Activated CD4-positive, CD25-positive, alpha-beta regulatory T cell (primary cell): Measurements from ENCODE around the gene IFI27L1.

Source experiments
- DNase-seq, 4 experiments: peaks; one replicate each; lab custom pipeline; 2025; lab: John Stamatoyannopoulos, UW

Gene IFI27L1

GRCh38 chr14:94079891-94080620, 1.1 kb upstream of the IFI27L1 start:
- no peak for DNase-seq

- no peak for DNase-seq
Observed at GRCh38 chr14:94081386-94081820, 293 bp downstream of the IFI27L1 start.

GRCh38 chr14:94087891-94088290, 6.8 kb downstream of the IFI27L1 start:
- DNase-seq = no peak

- no peak for DNase-seq
Observed at GRCh38 chr14:94088516-94088915, 7.4 kb downstream of the IFI27L1 start.

GRCh38 chr14:94089479-94089878, 8.4 kb downstream of the IFI27L1 start:
- no peak for DNase-seq

- DNase-seq = no peak
Observed at GRCh38 chr14:94093418-94093817, 12.3 kb downstream of the IFI27L1 start.

GRCh38 chr14:94097091-94097490, 16.0 kb downstream of the IFI27L1 start:
- DNase-seq = no peak

- DNase-seq = no peak
Observed at GRCh38 chr14:94098326-94098992, 17.3 kb downstream of the IFI27L1 start.

- no peak for DNase-seq
Observed at GRCh38 chr14:94099006-94099405, 17.9 kb downstream of the IFI27L1 start.

GRCh38 chr14:94100847-94101246, 19.7 kb downstream of the IFI27L1 start:
- no peak for DNase-seq

GRCh38 chr14:94101748-94102147, 20.6 kb downstream of the IFI27L1 start:
- DNase-seq = no peak

GRCh38 chr14:94102768-94103482, 21.8 kb downstream of the IFI27L1 start:
- no peak for DNase-seq

GRCh38 chr14:94103554-94104150, 22.5 kb downstream of the IFI27L1 start:
- no peak for DNase-seq

GRCh38 chr14:94104731-94105130, 23.6 kb downstream of the IFI27L1 start:
- no peak for DNase-seq

- DNase-seq = no peak
Observed at GRCh38 chr14:94109915-94110250, 28.8 kb downstream of the IFI27L1 start.

- DNase-seq = no peak
Observed at GRCh38 chr14:94110552-94111181, 29.6 kb downstream of the IFI27L1 start, which contains the start of gene IFI27. Gene IFI27 (plus strand): TSS chr14:94110736.

- no peak for DNase-seq
Observed at GRCh38 chr14:94111276-94112095, 30.4 kb downstream of the IFI27L1 start.

- DNase-seq = no peak
Observed at GRCh38 chr14:94112513-94113063, 31.5 kb downstream of the IFI27L1 start.

GRCh38 chr14:94113073-94113472, 32.0 kb downstream of the IFI27L1 start:
- DNase-seq = no peak

- DNase-seq = no peak
Observed at GRCh38 chr14:94113490-94113889, 32.4 kb downstream of the IFI27L1 start.
